Measurements from ENCODE around the gene SCD.

The SCD gene

GRCh38 chr10:100355086-100355485 is 8.1 kb downstream of the SCD start:
- Histone ChIP-seq H3K27ac (ENCODE audit: poor library complexity, severe bottlenecking) (peak overlapping the region; percentile 91), H3K4me3 (ENCODE audit: severe bottlenecking) (no peak overlapping the region), H3K9me3 (ENCODE audit: severe bottlenecking) (no peaks in the 10 kb centered on the region), H3K36me3 (ENCODE audit: low read depth) (peaks cover 100% of the 10 kb centered on the region), H3K4me1 (ENCODE audit: insufficient read depth, poor library complexity, severe bottlenecking) (peaks cover 56% of the 10 kb centered on the region), H3K27me3 (ENCODE audit: insufficient read depth, poor library complexity, severe bottlenecking) (no peaks in the 10 kb centered on the region)
- ATAC-seq (ENCODE audit: low read depth) = no peak
- TF ChIP-seq CTCF (IDR thresholded peaks at IDR 0.05; ENCODE audit: poor library complexity, severe bottlenecking) = no peak
- DNase-seq (ENCODE audit: low spot score) = no peak

GRCh38 chr10:100356067-100357017 is 9.3 kb downstream of the SCD start:
- H3K27me3 ChIP-seq (ENCODE audit: insufficient read depth, poor library complexity, severe bottlenecking) = no peaks in the 10 kb centered on the region
- H3K4me3 ChIP-seq (ENCODE audit: severe bottlenecking) = no peak overlapping the region
- H3K36me3 ChIP-seq (ENCODE audit: low read depth) = peaks cover 100% of the 10 kb centered on the region
- H3K4me1 ChIP-seq (ENCODE audit: insufficient read depth, poor library complexity, severe bottlenecking) = peaks cover 48% of the 10 kb centered on the region
- no peak for TF ChIP-seq CTCF (IDR thresholded peaks at IDR 0.05; ENCODE audit: poor library complexity, severe bottlenecking)
- no peak for DNase-seq (ENCODE audit: low spot score)
- H3K9me3 ChIP-seq (ENCODE audit: severe bottlenecking) = no peaks in the 10 kb centered on the region
- ATAC-seq (ENCODE audit: low read depth) = no peak
- peak overlapping the region; percentile 91 for H3K27ac ChIP-seq (ENCODE audit: poor library complexity, severe bottlenecking)

GRCh38 chr10:100357059-100357858 is 10.2 kb downstream of the SCD start:
- Histone ChIP-seq H3K36me3 (ENCODE audit: low read depth) (peaks cover 100% of the 10 kb centered on the region), H3K27me3 (ENCODE audit: insufficient read depth, poor library complexity, severe bottlenecking) (no peaks in the 10 kb centered on the region), H3K4me1 (ENCODE audit: insufficient read depth, poor library complexity, severe bottlenecking) (peaks cover 46% of the 10 kb centered on the region), H3K9me3 (ENCODE audit: severe bottlenecking) (no peaks in the 10 kb centered on the region), H3K27ac (ENCODE audit: poor library complexity, severe bottlenecking) (peak overlapping the region; percentile 91), H3K4me3 (ENCODE audit: severe bottlenecking) (no peak overlapping the region)
- ATAC-seq (ENCODE audit: low read depth) (no peak), DNase-seq (ENCODE audit: low spot score) (no peak)
- no peak for TF ChIP-seq CTCF (IDR thresholded peaks at IDR 0.05; ENCODE audit: poor library complexity, severe bottlenecking)

- no peak for TF ChIP-seq CTCF (IDR thresholded peaks at IDR 0.05; ENCODE audit: poor library complexity, severe bottlenecking)
- Histone ChIP-seq H3K4me1 (ENCODE audit: insufficient read depth, poor library complexity, severe bottlenecking) (peaks cover 37% of the 10 kb centered on the region), H3K4me3 (ENCODE audit: severe bottlenecking) (no peak overlapping the region), H3K27me3 (ENCODE audit: insufficient read depth, poor library complexity, severe bottlenecking) (no peaks in the 10 kb centered on the region), H3K9me3 (ENCODE audit: severe bottlenecking) (no peaks in the 10 kb centered on the region), H3K36me3 (ENCODE audit: low read depth) (peaks cover 95% of the 10 kb centered on the region), H3K27ac (ENCODE audit: poor library complexity, severe bottlenecking) (peak overlapping the region; percentile 91)
- ATAC-seq (ENCODE audit: low read depth) = no peak
- no peak for DNase-seq (ENCODE audit: low spot score)
These were observed 12.0 kb downstream of the SCD start for GRCh38 chr10:100359030-100359432.
